HG03025 (cell line): ENCODE data around the gene ASCC1.
"Not testable (repeated sequence)": the region's sequence is repeated elsewhere in the genome, so short reads cannot be mapped to it uniquely, and the experiment has no call there.

ENCODE experiments used
- ATAC-seq: cut with Tn5 transposase; IDR thresholded peaks from one replicate; pipeline ENCODE4 v1.9.1; 2021; ENCODE audit warnings: mild to moderate bottlenecking, moderate library complexity; ENCODE audit not compliant: unreplicated experiment, low FRiP score

The ASCC1 gene

DNA sequence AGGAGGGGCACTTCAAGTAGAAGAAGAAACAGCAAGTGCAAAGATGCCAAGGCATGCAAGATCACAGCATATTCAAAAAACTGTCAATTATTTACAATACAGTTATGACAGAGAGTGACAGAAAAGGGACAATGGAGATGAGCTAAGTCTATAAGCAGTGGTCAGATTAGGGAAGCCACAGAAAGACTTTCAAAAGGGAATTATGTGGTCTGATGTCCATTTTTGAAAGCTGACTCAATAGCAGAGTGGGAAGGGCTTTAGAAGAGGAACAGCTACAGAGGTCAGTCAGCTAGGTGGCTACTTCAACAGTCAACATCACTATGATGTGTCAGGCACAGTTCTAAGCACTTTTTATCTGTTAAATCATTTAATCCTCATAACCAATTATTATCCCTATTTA, 82.6 kb downstream of the ASCC1 start:
- no peak for ATAC-seq

DNA sequence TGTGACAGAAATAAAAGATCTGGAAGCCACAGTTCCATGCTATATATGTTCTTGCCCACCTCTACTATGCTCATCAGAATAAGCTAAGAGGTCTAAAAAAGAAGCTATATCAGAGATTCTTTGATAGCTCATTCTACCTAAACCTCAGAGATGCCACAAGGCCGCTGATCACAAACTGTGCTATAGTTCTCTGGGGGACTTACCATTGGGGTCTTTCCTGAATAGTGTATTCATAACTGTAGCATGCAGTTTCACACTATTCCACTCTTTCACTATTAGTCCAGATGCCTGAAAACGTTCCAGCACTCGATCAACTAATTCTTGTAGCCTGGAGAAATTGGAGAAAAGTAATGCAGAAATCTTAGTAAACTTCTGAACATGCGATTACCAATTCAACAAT, 83.2 kb downstream of the ASCC1 start:
- ATAC-seq: no peak

DNA sequence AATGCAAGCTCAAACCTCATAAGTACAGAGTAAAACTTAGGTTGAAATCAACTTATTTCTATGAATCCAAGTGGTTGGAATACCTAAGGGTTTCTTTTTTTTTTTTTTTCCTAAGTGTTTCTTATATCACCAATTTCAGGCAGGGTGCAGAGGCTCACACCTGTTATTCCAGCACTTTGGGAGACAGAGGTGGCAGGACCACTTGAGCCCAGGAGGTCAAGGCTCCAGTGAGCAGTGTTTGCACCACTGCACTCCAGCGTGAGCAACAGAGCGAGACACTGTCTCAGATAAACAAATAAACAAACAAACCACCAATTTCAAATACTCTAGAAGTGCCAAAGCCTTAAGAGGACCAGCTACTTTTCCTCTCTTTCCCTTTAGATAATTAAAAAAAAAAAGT, 88.5 kb downstream of the ASCC1 start:
- ATAC-seq: no peak

DNA sequence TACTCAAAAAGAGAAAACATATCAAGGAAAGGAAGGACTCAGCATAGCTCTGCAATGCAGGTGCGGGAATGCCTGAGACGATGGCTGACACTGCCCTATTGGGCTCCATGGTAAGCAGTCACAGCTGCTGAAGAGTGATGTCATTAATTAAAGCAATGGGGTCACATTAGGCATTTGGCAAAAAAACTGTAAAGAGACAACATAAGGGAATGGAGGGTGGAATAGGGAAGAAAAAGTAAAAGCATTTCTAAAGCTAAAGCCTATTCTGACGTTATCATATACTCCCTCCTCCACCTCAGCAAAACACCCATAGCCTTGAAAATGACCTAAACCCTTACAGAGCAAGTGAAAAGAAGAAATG, 89.2 kb downstream of the ASCC1 start:
- no peak for ATAC-seq

DNA sequence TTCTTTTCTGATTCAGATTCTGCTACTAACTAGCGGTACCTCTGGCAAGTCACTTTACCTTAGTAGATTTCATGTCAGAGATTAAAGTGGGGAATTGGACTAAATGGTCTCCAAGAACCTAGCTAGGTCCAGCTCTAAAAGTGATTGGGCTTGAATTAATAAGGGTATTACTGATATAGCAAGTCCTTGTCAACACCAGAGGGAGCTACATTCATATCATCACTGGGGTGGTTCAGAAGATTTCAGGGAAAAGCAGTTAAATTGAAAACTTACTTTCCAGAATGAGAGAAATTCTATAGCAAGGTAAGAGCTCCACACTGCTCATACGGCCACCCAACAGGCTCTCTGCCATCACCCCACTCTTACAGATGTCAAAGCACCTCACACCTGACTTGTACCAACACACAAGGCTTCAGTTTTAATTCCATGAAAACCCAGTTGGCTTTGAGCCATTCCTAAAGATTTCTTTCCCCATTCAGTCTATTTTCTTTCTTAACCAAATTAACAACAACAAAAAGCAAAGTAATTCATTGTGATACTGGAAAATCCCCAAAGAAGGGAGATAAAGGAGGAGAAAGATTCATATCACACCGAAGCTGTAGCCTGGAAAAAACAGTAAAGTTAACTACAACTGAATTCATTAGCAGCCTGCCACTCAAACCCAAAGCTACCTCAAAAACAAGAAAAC, 89.7 kb downstream of the ASCC1 start:
- ATAC-seq: no peak

DNA sequence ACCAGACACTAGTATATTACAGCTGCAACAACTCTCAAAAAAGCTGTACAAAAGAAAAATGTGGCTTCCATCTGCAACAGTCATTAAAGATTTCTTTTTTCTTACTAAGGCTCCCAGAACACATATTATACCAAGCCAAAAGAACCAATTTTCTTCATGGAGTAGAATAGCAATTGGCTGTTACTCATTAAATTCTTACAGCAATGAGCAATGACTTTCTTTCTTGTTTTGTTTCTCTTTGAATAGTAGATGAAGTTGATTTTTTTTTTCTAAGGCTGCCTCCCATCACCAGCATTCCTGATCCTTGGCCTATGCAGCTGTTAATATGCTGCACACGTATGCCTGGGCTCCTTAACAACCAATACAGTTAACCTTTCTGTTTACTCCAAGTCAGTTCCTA, 91.1 kb downstream of the ASCC1 start:
- ATAC-seq: no peak

DNA sequence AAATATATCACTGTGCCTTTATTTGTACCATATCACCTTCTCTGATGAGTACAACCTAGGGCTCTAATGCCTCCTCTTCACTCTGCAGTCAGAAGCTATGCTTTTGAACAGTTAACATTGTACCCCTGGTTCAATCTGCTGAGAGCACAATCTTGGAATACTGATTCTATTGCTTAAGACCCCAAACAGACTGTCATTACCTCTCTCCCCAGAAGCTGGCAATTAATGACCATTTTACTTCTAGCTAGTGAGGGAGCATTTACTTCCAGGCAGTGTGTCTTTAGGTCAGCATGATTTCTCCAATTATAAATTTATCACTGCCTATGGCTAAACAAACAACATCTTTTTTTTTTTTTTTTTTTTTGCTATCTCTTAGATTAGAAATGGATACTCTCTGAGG, 91.7 kb downstream of the ASCC1 start:
- ATAC-seq: no peak

DNA sequence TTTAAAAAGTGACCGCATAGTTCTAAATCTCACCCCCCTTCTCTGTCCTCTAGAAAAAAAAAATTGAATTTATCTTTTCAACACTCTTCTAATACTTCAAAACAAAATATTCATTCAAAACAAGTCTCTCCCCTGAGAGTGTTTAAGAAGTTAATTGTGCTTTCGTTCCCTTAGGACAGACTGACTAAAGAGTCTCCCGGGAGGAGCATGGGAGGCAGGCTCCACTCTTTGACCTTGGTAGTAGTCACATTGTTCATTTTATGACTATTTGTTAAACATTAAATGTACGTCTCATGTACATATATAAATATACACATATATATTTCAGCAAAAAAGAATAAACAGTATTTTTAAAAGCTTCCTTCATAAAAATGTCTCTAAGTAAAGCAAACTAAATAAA, 92.5 kb downstream of the ASCC1 start:
- no peak for ATAC-seq

DNA sequence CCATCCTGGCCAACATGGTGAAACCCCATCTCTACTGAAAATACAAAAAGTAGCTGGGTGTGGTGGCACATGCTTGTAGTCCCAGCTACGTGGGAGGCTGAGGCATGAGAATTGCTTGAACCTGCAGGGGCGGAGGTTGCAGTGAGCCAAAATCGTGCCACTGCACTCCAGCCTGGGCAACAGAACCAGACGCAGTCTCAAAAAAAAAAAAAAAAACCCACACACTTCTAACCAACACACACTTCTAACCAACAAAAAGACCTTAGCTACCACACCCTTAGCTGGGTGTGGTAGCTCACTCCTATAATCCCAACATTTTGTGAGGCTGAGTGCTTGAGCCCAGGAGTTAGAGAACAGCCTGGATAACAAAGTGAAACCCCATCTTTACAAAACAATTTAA, 93.9 kb downstream of the ASCC1 start:
- no peak for ATAC-seq

DNA sequence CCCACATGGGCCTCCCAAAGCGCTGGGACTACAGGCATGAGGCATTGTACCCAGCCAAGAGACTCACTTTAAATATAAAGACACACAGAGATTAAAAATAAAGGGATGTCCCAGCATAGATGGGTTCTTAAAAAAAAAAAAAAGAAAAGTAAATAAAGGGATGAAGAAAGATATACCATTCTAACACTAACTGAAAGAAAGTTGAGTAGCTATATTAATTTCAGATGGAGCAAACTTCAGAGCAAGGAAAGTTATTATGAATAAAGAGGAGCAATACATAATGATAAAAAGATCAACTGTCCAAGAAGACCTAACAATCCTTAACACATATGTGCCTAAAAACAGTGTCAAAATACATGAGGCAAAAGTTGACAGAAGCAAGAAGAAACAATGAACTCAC, 94.7 kb downstream of the ASCC1 start:
- ATAC-seq: no peak

DNA sequence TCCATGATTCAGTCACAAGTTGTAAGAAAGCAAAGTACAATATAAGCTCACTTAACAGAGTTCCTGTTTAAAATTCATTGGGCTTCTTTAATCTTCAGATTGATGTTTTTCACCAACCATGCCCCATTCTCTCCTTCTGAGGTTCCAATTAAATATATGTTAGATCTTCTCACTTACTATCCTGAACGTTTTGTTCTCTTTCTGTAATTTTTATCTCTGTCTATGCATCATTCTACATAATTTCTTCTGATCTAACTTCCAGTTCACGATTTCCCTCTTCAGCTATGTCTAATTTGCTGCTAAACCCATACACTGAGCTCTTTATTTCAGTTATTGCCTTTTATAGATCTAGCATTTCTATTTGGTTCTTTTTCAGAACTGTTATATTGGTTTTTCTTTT, 99.7 kb downstream of the ASCC1 start:
- ATAC-seq: no peak

DNA sequence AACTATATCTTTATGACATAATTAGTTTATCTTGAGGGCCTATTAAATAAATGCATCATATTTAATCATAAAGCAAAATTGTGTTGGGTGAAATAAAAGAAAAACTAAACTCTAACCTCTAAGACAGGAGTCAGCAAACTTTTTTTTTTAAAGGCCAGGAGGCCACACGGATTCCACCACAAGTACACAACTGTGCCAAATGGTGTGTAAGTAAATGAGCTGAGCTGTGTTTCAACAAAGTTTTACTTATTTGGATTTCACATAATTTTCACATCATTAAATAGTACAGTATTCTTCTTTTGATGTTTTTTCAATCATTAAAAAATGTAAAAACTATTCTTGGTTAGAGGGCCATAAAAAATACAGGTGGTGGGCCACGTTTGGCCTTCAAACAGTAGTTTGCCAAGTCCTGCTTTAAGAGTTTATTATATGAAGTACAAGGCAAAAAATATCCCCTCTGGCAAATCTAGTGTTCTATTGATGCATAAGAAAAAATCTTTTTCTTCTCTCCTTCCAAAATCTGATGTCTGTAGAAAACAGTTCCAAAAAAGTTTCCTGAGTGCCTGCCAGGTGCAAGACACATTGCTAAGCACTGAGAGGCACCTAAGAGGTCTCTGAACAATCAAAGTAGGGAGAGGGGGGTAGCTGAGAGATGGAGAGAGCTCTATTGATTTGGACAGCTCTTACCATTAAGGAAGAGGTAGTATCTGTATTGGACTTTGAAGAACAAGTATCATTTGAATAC, 101.2 kb downstream of the ASCC1 start:
- no peak for ATAC-seq

DNA sequence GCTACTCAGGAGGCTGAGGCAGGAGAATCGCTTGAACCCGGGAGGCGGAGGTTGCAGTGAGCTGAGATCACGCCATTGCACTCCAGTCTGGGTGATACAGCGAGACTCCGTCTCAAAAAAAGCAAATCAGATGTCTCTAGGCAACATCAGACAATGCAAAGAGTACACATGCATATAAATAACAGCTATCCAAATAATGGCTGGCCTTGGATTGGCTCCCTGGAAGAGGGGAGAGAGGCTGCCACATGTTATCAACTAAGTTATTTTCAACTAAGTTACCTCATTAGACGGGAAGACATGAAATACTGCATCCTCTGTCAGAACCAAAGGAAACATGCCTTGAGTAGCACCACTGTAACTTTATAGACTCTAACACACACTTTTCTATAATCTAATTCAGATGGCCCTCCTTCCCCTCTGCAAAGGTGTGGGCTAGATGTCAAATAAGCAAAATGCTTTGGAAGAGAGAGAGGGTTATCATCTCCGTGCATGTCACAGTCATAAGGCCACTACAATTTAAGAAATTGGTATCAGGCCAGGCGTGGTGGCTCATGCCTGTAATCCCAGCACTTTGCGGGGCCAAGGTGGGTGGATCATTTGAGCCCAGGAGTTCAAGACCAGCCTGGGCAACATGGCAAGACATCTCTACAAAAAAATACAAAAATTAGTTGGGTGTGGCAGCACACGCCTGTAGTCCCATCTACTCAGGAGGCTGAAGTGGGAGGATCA, 105.2 kb downstream of the ASCC1 start:
- ATAC-seq: no peak

DNA sequence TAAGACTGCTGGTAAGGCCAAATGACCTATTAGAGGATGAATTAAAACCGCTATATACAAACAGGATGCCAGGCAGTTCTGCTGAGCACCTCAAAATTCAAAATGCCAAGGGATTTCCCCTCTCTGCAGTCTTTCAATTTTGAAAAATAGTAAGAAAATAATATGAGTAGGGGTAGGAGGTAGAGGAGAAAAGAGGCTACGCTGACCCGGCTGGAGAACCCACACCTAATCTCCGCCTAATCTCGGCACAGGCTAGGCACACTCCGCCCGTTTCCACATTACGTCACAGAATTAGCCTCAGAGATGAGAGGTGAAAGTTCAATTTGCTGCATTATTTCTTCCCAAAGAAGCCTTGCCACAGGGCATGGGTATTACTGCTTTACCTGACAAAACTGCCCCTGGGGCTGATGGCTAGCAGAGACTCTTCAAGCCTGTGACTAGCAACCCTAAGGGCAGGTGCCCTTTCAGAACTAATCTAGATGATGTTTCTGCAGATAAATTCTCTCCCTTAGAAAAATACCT, 106.4 kb downstream of the ASCC1 start:
- no peak for ATAC-seq

DNA sequence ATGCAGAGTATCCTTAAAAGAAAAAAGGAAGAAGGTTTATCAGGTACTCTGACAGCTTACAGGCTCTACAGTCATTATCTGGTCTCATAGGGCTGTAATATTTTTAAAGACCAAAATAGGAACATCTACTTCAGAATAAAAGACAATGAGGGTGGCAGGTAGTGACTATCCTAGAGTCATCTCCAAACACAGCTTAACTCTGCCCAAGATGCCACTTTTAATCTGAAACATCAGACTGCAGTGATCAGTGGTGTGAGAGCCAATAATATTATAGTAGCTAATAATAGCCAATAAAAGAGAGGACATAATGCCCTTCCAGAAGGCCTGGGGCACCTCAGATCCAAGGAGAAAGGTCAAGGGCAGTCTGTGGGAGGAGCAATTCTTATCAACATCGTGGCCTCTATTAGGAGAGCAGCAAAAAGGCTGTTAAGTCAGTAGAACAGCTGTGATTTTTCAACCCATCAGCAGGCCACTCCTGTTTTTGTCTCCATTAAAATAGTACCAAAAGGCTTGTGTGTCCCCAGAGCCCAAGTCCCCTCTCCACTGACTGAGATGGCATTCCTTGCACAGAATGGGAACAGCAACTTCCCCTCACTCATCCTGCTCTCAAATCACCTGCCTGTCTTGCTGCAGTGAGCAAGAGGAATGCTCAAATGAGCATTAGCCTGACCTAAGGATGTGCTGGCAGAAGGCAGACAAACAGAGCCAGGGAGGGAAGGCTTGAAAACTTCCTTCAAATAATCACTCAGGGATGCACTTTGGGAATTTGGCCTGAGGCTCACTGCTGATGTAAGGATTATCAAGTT, 107.0 kb downstream of the ASCC1 start:
- ATAC-seq: no peak

DNA sequence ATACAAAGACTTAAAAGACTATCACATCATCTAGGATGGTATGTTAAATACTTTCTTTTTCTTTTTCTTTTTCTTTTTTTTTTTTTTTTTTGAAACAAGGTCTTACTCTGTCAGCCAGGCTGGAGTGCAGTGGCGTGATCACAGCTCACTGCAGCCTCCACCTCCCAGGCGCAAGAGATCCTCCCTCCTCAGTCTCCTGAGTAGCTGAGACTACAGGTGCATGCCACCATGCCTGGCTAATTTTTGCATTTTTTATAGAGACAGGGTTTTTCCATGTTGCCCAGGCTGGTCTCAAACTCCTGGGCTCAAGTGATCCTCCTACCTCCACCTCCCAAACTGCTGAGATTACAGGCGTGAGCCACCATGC, 108.1 kb downstream of the ASCC1 start:
- ATAC-seq: not testable (repeated sequence)

DNA sequence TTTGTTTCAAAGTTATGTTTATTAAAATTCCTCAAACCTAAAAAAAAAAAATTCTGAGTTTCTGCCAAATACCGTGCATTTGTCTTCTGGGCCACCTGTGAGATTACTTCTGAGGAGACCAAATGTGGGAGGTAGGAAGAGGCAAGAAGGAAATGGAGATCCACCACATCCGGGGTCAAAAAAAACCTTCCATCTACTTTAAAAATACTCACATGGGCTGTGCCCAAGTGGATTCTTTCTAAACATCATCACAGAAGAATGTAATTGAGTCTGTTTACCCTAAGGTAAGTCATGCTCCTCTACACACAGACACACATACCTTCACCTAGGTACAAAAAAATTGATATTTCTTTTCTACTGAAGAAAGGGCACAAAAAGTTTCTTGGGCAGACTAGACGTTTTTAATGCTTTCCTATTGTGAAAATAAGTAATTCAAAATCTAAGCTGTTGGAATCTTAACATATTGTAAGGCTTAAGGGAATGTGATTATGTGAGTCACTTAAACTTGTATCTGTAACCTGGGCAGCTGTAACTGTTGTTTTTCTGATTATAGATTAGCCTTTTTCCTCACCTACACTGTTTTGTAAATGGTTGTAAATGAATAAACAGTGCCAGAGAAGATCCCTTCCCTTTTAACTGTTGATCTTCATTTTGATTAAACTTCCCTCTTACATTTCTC, 108.6 kb downstream of the ASCC1 start:
- ATAC-seq: no peak

DNA sequence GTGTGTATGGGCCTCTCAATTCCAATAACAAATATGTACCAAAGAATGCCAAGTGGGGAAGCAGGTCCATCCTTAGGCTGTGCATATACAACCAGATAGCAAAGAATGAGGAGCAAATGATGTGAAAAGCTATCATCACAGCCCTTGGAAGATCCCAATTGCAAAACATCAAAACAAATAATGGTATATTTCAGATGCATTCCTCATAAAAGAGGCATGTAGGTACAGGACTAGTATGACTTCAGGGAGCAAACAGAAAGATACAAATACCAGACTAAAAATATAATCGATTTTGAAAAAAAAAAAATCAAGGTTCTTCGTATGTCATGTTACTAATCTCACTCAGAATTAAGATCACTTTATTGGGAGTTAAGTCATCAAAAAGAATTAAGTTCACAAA, 109.2 kb downstream of the ASCC1 start:
- no peak for ATAC-seq

DNA sequence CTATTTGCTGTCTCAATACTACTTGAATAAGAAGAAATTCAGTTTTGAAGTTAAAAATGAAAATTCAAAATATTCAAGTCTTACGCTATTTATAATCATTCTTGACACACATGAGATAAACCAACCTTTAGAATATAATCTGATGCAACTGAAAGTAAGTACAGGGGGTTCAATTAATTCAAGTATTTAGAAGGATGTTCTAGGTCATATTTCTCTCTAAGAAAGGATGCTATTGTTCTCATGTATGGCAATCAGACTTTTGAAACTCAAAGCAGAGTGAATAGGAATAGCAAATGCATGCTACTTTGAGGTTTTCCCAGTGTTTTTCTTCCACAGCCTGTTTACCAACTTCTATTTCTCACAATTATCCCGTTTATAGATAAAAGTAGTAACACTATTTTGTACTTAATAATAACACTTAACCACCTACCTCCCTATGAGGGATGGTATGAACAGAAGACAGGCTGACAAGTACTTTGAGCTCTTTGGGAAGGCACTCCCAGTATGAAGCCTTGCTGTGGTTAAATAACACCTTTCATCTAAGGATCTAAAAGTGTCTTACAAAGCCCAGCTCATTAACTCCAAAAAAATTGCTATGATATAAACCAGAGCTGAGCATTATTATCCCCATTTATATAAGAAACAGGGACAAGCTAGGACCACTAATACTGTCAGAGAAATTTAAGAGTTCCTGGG, 109.8 kb downstream of the ASCC1 start:
- no peak for ATAC-seq

DNA sequence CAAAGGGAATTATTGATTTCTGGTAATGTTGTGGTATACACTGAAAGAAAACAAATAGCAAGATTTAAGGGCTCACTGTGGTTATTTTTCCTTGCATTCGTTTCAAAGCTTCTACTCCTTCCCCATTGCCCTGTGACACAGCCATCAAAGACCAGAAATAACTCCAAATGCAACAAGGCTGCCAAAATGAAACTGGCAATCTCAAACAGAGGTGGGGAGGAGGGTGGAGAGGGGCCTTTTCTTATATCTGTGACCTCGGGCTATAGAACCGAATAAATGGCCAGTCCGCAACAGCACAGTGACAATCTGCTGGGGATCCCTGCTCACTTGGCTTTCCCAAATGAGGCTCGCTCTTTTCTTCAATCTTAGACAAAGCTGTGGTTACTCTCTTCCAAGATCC, 110.4 kb downstream of the ASCC1 start:
- no peak for ATAC-seq
